B cell (primary cell): ENCODE measurements around the gene HSPA12A. TPM values are rescaled to one million over a fixed set of nuclear protein-coding genes. Genes with fewer than 3 reads are reported as not detected.

Experiments
- ATAC-seq: fragments of 200-7000 bp; cut with Tn5 transposase; one replicate; pipeline ENCODE4 v1.10.0; 2021; ENCODE audit warnings: low read depth, mild to moderate bottlenecking, moderate number of reproducible peaks, moderate library complexity
- CTCF ChIA-PET: fragments of 350-600 bp; sonication (Branson Sonifier 250); formaldehyde crosslinking; loops from one replicate; lab custom pipeline; 2021; ENCODE audit warnings: antibody characterized with exemption, inconsistent platforms; lab: Charles Lee
- POLR2A ChIA-PET: fragments of 350-600 bp; sonication (Branson Sonifier 250); formaldehyde crosslinking; loops from one replicate; lab custom pipeline; 2021; ENCODE audit warnings: antibody characterized with exemption; lab: Charles Lee
- DNase-seq: peaks from one replicate; pipeline ENCODE4 v3.0.0; 2013
- H2AFZ ChIP-seq: 2 replicates; pipeline ENCODE4 v1.6.1; 2012; ENCODE audit warnings: mild to moderate bottlenecking, low read depth, low read length; ENCODE audit not compliant: insufficient read depth, poor library complexity, severe bottlenecking
- H3K27ac ChIP-seq, 2 donors: 1 replicate in 1 of 2; 2 replicates in 1 of 2; pipeline ENCODE4 v1.5.1; 2012 to 2013; ENCODE audit warnings: low read length in 2 of 2, mild to moderate bottlenecking in 2 of 2, moderate library complexity in 1 of 2
- H3K27me3 ChIP-seq, 4 experiments: fragments of 200-600 bp in 1 of 4; sonication (generic) in 1 of 4; replicated peaks in 1 of 4; 1 replicate in 2 of 4; 2 replicates in 2 of 4; pipeline versions ENCODE4 v1.6.1 to v1.7.0; 2013 to 2016; ENCODE audit warnings: low read length in 3 of 4, mild to moderate bottlenecking in 2 of 4, mixed read lengths in 1 of 4, moderate library complexity in 1 of 4; ENCODE audit not compliant: insufficient read depth in 4 of 4, control insufficient read depth in 3 of 4; ENCODE audit errors: control extremely low read depth in 1 of 4
- H3K36me3 ChIP-seq, 2 experiments: replicated peaks in 1 of 2; 1 replicate in 1 of 2; 2 replicates in 1 of 2; pipeline versions ENCODE4 v1.6.1 to v1.7.1; 2013; ENCODE audit warnings: low read length in 1 of 2; ENCODE audit not compliant: insufficient read depth in 2 of 2, control insufficient read depth in 1 of 2; ENCODE audit errors: control extremely low read depth in 1 of 2, extremely low read depth in 1 of 2
- H3K4me1 ChIP-seq, 2 donors: fragments of 200-600 bp in 1 of 2; sonication (generic) in 1 of 2; 1 replicate in 1 of 2; 2 replicates in 1 of 2; pipeline versions ENCODE4 v1.5.1 to v1.6.1; 2013 to 2017; ENCODE audit warnings: low read length in 2 of 2; ENCODE audit not compliant: control insufficient read depth in 2 of 2, insufficient read depth in 2 of 2
- H3K4me2 ChIP-seq: replicated peaks from 2 replicates; pipeline ENCODE3; 2012; ENCODE audit warnings: mild to moderate bottlenecking, low read depth, low read length; ENCODE audit not compliant: poor library complexity, severe bottlenecking
- H3K4me3 ChIP-seq, 5 experiments: fragments of 200-600 bp in 1 of 5; sonication (generic) in 1 of 5; 1 replicate in 3 of 5; 2 replicates in 2 of 5; pipeline versions ENCODE4 v1.5.1 to v1.7.0; 2011 to 2016; ENCODE audit warnings: low read length in 4 of 5, mild to moderate bottlenecking in 4 of 5, low read depth in 2 of 5, control low read depth in 1 of 5, moderate library complexity in 1 of 5; ENCODE audit not compliant: insufficient read depth in 1 of 5; ENCODE audit errors: control extremely low read depth in 1 of 5, extremely low read depth in 1 of 5
- H3K79me2 ChIP-seq: fragments of 200-600 bp; sonication (generic); one replicate; pipeline ENCODE4 v1.6.0; 2016; ENCODE audit warnings: low read length; ENCODE audit not compliant: control insufficient read depth, insufficient read depth
- H3K9ac ChIP-seq: fragments of 200-600 bp; sonication (generic); 2 replicates; pipeline ENCODE4 v1.6.1; 2017; ENCODE audit warnings: mild to moderate bottlenecking, low read length, moderate library complexity
- H3K9me3 ChIP-seq, 3 donors: one replicate each; pipeline versions ENCODE4 v1.6.1 to v1.7.1; 2013; ENCODE audit warnings: low read length in 2 of 3; ENCODE audit not compliant: control insufficient read depth in 2 of 3, insufficient read depth in 1 of 3; ENCODE audit errors: control extremely low read depth in 1 of 3
- H4K20me1 ChIP-seq: 2 replicates; pipeline ENCODE4 v1.6.0; 2012; ENCODE audit warnings: mild to moderate bottlenecking, low read length; ENCODE audit not compliant: insufficient read depth, control insufficient read depth, poor library complexity, severe bottlenecking
- H3K27ac Mint-ChIP-seq: one replicate; pipeline ENCODE4 v1.8.0; 2021; ENCODE audit warnings: mixed read lengths
- H3K27me3 Mint-ChIP-seq: one replicate; pipeline ENCODE4 v1.8.0; 2021; ENCODE audit warnings: mixed read lengths
- H3K4me1 Mint-ChIP-seq: one replicate; pipeline ENCODE4 v1.8.0; 2021; ENCODE audit warnings: mixed read lengths
- H3K4me3 Mint-ChIP-seq: one replicate; pipeline ENCODE4 v1.8.0; 2021; ENCODE audit warnings: mixed read lengths
- H3K9me3 Mint-ChIP-seq: one replicate; pipeline ENCODE4 v1.8.0; 2022; ENCODE audit warnings: mixed read lengths; ENCODE audit not compliant: insufficient read depth
- EZH2 ChIP-seq: IDR thresholded peaks from 2 replicates; pipeline ENCODE4 v1.6.1; 2012; ENCODE audit warnings: borderline replicate concordance, low read depth, mild to moderate bottlenecking, moderate library complexity, low read length; ENCODE audit not compliant: insufficient read depth, poor library complexity, severe bottlenecking
- WGBS: methylation state at CpG from one replicate; pipeline ENCODE4 v1.1.5; 2013; ENCODE audit warnings: missing lambda C conversion rate; ENCODE audit not compliant: insufficient coverage; 5-methylcytosine and 5-hydroxymethylcytosine counted together
- intact Hi-C: fragments of 100-400 bp; cut with micrococcal nuclease; formaldehyde crosslinking; loops from one replicate; pipeline ENCODE4 v1.10.0; 2022
- polyA plus RNA-seq: library from polyadenylated mRNA; depleted of rRNA; stranded (reverse); fragments of >200 nt; gene quantifications from 2 replicates; pipeline ENCODE4 v1.2.3, GENCODE V29; 2012
- total RNA-seq, 2 donors: library from RNA; stranded (reverse); fragments of 120-200 nt in 1 of 2; gene quantifications; 1 replicate in 1 of 2; 2 replicates in 1 of 2; pipeline versions ENCODE4 v1.2.3 to v1.2.4, GENCODE V29; 2013 to 2022
- TF ChIP-seq, protein P1 (sequence below): fragments of 200-600 bp; IDR thresholded peaks from one replicate; pipeline ENCODE4 v1.8.0; 2022; ENCODE audit warnings: antibody characterized with exemption, mild to moderate bottlenecking

HSPA12A gene
- total and polyA plus RNA-seq, 2 donors (not counting 1 experiment from before 2014, with no cell fraction given) = 2.1 to 17.7 TPM

DNA sequence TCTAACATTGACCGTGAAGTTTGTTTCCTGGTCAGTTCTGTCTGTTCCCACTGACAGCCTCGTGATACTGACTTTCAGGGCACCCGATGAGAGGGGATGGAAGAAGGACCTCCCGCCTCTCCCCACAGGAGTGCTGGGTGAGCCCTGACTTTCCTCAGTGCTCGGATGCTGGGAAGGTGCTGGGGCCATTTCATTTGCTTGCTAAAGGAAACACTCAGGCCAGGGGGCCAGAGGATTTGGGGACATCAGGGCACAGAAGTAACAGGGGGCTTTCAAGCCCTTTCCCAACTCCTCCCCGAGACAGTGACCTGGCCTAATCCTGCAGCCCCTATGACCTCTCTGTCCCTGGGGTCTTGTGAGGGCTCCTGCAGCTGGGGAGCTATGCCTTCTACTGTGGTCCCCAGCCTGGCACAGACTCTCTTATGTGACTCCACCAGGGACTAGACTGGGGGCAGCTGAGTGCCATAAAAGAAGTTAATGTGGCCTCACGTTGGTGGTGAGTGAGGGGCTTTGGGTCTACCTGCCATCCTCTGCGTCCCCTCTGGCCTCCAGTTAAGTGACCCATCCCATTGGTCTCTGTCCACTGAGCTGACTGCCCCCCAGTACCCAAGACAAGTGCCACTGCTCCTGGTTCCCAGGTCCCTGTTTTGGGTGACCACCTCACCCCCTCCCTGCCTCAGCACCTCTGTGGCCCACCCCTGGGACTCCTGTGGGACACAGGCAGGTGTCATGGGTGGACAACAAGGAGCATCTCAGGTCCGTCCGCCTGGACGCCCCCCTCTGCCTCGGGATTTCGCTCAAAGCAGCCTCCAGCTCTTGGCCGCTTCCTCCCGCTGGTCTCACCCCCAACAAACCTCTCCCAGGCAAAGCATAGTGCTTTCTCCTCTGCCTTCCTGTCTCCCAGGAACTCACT is 33.4 kb upstream of the HSPA12A start:
- H3K4me1 Mint-ChIP-seq = no peaks in the 10 kb centered on the region
- H3K4me1 ChIP-seq = no peaks in the 10 kb centered on the region
- CTCF ChIA-PET = interaction anchor here (1.1 kb wide), 1 partner anchor 20 kb away, joined by 3 read pairs; no protein-coding TSS in a partner anchor
- H4K20me1 ChIP-seq = no peaks in the 10 kb centered on the region
- H3K36me3 ChIP-seq = no peaks in the 10 kb centered on the region
- DNase-seq = no peak
- H3K9me3 Mint-ChIP-seq = no peaks in the 10 kb centered on the region
- H3K9ac ChIP-seq = no peak overlapping the region
- no peak for TF ChIP-seq EZH2
- TF ChIP-seq, protein P1, sequence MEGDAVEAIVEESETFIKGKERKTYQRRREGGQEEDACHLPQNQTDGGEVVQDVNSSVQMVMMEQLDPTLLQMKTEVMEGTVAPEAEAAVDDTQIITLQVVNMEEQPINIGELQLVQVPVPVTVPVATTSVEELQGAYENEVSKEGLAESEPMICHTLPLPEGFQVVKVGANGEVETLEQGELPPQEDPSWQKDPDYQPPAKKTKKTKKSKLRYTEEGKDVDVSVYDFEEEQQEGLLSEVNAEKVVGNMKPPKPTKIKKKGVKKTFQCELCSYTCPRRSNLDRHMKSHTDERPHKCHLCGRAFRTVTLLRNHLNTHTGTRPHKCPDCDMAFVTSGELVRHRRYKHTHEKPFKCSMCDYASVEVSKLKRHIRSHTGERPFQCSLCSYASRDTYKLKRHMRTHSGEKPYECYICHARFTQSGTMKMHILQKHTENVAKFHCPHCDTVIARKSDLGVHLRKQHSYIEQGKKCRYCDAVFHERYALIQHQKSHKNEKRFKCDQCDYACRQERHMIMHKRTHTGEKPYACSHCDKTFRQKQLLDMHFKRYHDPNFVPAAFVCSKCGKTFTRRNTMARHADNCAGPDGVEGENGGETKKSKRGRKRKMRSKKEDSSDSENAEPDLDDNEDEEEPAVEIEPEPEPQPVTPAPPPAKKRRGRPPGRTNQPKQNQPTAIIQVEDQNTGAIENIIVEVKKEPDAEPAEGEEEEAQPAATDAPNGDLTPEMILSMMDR = no peak
- no peak overlapping the region for H2AFZ ChIP-seq
- H3K9me3 ChIP-seq = no peaks in the 10 kb centered on the region
- POLR2A ChIA-PET = no interaction called here
- no peak overlapping the region for H3K4me3 Mint-ChIP-seq
- no peak overlapping the region for H3K27ac Mint-ChIP-seq
- no peak overlapping the region for H3K27ac ChIP-seq
- ATAC-seq = no peak
- 81% methylated on average over 15 of the region's 15 CpGs for WGBS
- no peak overlapping the region for H3K4me3 ChIP-seq
- no peaks in the 10 kb centered on the region for H3K79me2 ChIP-seq
- intact Hi-C loops = no loop called here
- H3K27me3 Mint-ChIP-seq = no peaks in the 10 kb centered on the region
- H3K27me3 ChIP-seq = no peaks in the 10 kb centered on the region
- no peak overlapping the region for H3K4me2 ChIP-seq

DNA sequence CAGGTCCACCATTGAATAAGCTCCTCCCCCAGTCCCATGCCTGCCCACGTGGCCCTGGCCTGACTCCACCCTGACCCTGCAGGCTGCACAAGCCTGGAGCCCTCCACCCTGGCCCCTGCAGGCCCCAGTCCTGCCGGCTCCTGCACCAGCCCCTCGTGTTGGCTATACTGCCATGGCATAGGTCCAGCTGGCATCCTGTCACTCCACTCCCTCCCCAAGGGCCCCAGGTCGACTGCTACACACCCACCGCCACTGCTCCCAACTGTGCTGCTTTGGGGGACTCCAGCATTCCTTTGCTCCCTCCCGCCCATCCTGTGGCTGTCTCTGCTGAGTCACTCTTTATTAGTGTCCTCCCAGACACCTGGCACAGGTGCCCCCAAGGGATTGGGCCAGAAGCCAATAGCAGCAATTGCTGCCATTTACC is 32.4 kb upstream of the HSPA12A start:
- CTCF ChIA-PET = no interaction called here
- POLR2A ChIA-PET = no interaction called here
- no peak overlapping the region for H3K4me2 ChIP-seq
- H4K20me1 ChIP-seq = no peaks in the 10 kb centered on the region
- H3K27ac ChIP-seq = no peak overlapping the region
- intact Hi-C loops = no loop called here
- H3K9me3 ChIP-seq = no peaks in the 10 kb centered on the region
- Mint-ChIP-seq H3K4me1 (no peaks in the 10 kb centered on the region), H3K9me3 (no peaks in the 10 kb centered on the region), H3K27ac (no peak overlapping the region), H3K4me3 (no peak overlapping the region), H3K27me3 (no peaks in the 10 kb centered on the region)
- no peak overlapping the region for H3K9ac ChIP-seq
- H3K27me3 ChIP-seq = no peaks in the 10 kb centered on the region
- no peak for ATAC-seq
- no peak overlapping the region for H2AFZ ChIP-seq
- H3K4me3 ChIP-seq = no peak overlapping the region
- DNase-seq = no peak
- 65% methylated on average over 6 of the region's 6 CpGs for WGBS
- TF ChIP-seq, protein P1 = no peak
- TF ChIP-seq EZH2 = no peak
- no peaks in the 10 kb centered on the region for H3K4me1 ChIP-seq
- H3K36me3 ChIP-seq = no peaks in the 10 kb centered on the region
- H3K79me2 ChIP-seq = no peaks in the 10 kb centered on the region
